Stimulated activated CD4-positive, alpha-beta T cell treated with anti-CD3 and anti-CD28 coated beads, Interleukin-12 subunit alpha, Interleukin-12 subunit beta, amount 100 ng/mL, for 24 hours (primary cell): ENCODE data around the gene PURB.
"Not testable (repeated sequence)": the region's sequence is repeated elsewhere in the genome, so short reads cannot be mapped to it uniquely, and the experiment has no call there.

Experiments
- DNase-seq, 2 experiments: peaks; one replicate each; pipeline ENCODE4 v3.0.0-alpha.2; 2020; ENCODE audit warnings: low read depth in 2 of 2

PURB gene

DNA sequence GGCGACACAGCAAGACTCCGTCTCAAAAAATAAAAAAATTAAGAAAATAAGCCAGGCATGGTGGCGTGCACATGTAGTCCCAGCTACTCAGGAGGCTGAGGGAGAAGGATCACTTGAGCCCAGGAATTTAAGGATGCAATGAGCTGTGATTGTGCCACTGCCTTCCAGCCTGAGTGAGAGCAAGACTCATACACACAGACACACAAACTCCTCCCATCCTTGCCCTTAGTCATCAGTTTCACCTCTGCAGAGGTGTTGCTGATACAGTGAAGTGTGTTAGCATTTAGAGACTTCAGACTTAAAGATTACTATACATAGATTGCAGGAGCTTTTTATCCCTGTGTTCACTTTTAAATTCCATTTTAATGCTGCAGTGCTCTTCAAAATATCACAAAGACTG is 31.9 kb downstream of the PURB start:
- DNase-seq: no peak

DNA sequence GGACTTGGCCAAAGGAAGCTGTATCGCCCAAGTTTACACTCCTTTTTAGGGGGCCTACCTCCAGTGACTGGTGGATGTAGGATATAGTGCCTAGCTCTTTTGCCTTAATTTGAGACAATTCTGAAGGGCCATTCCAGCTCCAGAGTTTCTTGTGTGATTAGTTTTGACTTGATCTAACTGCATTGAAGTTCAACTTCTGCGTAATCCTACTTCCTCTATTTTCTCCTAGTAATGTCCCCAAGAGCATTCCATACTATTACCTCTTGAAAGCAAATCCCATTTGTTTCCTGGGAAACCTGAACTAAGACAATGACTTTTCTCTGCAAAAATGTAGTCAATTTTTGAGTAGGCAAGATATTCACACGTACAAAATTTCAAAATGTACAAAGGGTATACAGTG is 32.7 kb downstream of the PURB start:
- no peak for DNase-seq

DNA sequence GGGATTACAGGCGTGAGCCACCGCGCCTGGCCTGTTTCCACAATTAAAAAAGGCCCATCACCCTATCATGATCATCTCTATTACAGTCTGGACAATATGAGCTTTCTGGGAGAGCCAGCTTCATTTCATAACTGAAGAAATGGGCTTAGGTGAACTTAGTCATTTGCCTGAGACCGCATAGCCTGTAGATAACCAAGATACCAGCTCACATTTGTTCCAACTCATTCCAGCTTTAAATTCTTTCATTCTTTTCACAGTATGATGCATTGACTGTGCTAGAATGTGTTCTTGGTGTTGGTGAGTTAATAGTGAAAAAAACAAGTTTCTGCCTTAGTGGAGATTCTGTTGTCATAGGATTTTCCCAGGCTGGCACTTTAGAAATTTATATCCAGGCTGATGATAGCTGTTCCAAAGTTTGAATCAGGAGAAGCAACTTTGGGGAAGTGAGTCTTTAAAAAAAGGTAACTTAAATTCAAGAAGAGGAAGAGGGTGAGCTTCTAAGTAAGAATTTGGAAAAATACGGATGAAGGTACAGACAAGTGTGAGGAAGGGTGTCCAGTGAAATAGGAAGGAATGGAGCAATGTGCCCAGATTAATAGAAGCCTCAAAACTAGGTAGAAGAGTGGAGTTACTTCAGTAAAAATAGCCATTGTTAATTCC is 35.3 kb downstream of the PURB start:
- no peak for DNase-seq

- no peak for DNase-seq
These were observed 36.0 kb downstream of the PURB start for GRCh38 chr7:44849259-44849884.

GRCh38 chr7:44847920-44848634 is 37.3 kb downstream of the PURB start, which contains the start of gene H2AZ2:
H2AZ2 (minus strand) TSS chr7:44848087; CDS start chr7:44847971, 116 bp downstream.
- peak; percentile 99 to 100 for DNase-seq

DNA sequence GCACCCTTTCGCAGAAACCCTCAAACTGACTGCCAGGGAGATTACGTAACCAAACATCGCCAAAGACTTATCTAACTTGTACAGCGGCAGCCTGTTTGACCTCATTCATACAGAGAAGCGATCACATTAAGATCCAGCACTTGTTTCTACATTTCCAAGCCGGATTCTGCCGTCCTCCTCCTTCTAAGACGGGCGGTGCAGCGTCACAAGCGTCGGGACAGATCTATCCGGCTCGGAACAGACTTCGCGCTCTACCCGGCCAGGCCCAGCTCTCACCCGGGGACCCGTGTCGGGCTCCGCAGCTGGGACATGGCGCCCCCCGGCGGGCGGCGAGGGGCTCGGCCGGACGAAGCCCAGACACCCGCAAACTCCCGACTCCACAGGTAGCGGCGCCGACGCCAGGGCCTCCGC is 37.8 kb downstream of the PURB start:
- DNase-seq: peak; percentile 67 to 76

DNA sequence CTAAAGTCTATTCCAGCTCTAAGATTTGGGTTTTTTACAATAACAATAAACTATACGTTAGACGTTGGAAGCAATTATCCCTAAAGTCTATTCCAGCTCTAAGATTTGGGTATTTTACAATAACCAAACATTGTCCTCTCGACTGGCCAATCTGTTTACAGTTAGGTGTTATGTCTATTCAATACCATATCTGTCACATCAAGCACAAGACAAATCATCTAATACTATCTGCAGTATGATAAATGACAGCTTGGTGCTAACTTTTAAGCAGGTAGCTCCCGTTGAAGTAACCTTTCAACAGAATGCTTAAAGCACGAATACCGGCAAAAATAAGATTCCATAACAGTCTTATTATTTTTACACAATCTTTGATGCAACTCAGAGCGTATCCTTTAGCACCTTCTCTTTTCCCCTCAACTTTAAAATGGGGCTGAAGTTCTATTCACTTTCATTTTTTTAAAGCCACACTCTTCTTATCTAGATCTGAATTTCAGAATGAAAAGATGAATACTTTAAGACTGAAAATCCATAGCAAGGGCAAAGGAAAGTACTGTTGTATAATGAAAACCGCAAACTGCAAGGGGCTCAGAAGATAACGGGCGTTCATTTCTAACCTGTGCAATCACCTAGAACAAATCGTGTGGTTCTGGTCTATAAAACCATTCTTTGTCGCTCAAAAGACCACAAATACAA is 38.4 kb downstream of the PURB start:
- no peak for DNase-seq

DNA sequence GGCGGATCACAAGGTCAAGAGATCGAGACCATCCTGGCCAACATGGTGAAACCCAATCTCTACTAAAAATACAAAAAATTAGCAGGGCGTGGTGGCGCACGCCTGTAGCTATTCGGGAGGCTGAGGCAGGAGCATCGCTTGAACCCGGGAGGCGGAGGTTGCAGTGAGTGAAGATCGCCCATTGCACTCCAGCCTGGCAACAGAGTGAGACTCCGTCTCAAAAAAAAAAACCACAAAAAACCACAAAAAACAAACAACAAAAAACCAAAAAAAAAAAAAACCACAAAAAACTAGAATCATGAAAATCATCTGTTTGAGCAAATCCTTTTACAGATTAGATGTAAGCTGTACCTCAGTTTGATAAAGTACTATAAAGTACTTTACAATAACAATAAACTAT is 38.9 kb downstream of the PURB start:
- not testable (repeated sequence) for DNase-seq

DNA sequence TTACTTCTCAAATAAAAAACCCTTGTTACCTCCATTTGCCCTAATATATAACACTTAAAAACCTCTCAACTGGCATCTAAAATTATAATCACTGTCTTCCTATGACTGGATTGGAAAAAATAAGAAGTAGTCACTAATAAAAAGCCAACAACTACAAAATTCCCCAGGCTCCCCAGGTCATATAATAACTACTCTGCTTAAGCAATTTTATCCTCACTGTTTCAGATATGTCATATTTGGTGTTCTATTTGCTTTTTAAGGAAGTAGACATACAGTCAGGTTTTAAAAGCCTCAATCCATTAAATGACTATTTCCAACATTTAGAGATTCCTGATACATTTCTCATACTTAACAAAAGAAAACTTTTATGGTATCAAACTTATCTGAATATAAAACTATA is 39.9 kb downstream of the PURB start:
- DNase-seq: no peak

- not testable (repeated sequence) for DNase-seq
These were observed 41.9 kb downstream of the PURB start for GRCh38 chr7:44843440-44843839.

- DNase-seq: not testable (repeated sequence)
These were observed 42.7 kb downstream of the PURB start for GRCh38 chr7:44842675-44843074.

DNA sequence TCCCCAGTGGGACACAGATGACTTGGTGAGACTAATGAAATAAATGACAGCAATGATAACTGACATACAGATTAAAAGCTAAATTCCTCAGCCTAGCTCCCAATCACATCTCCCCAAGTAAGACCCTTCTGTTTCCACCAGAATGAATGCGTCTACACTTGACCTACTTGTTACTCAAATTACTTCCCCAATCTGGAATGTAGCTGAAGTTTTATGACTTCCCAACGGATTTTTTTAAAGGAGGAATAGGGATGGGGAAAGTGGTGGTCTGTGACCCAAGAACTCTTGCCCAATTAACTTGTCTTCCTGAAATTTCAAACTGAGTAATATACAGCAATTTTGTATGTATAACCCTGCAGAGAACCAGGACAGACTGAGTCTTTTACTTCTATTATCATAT is 46.6 kb downstream of the PURB start:
- DNase-seq: no peak

DNA sequence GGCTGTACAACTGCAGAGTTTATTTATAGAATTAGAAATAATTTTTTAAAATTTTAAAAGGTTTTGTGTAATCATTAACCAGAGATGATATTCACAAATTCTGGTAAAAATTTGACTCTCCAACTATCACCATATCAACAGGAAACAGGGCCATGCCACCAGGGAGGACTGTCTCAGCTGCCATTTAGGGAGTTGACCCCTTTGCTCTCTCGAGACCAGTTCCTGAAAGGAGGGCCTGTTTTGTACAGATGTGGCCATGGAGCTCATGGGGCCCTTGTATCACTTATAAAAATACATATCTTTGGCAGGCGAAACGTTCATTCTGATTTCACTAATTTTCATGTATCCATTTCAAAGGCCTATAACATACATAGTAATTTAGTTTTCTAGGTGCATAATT is 57.8 kb downstream of the PURB start:
- no peak for DNase-seq
